Activated CD4-positive, CD25-positive, alpha-beta regulatory T cell treated with anti-CD3 and anti-CD28 coated beads, Interleukin-2, amount 50 U/mL, for 72 hours (primary cell): ENCODE results near the gene ARHGAP22.

Experiments
- DNase-seq: peaks from one replicate; pipeline ENCODE4 v3.0.0; 2021

The ARHGAP22 gene

DNA sequence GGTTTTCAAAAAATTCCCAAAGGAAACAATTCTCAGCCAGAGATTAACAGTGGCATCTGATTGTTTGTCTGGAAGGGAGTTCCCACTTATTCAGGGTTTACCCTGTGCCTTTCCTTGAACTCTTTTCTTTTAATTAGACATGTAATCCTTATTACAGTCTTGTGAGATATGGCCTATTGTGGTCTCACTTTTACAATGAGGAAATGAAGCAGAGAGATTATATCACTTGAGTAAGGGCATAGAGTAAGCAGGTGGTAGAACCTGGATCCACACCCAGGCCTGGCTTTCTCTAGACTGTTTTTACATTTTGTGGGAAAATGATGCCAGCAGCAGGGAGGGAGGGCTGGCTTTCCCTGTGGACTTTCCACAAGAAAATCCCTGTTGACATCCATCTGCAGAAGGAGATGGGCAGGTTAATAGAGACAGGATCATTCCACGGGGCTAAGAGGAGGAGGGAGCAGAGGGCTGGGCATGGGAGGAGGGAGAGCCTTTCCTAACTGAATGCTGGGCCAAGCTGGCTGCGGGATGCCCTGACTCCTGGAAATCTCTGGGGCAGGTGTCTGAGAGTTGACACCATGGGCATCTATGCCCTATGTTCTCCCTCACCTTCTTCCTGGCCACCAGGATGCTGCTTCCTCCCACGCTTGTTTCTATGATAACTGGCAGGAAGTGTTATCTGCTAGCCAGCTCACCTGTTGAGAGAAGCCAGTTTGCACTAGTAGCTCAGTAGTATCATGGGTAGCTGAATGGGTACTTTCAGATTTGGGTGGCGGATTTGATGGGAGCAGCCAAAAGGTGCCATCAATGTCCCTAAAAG is 28.7 kb upstream of the ARHGAP22 start:
- DNase-seq = no peak

DNA sequence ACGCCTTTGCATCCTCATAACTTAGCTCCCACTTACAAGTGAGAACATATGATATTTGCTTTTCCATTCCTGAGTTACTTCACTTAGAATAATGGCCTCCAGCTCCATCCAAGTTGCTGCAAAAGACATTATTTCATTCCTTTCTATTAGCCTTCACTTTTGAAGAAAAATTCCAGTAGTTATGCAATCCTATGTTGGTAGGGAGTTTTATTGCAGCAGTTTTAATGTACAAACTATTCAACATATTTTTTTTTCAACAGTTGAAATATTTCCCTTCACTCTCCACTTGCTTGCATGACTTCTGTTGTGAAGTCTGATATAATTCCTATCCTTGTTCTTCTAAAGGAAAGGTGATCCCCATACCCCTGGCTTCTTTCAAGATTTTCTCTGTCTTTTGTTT is 27.3 kb upstream of the ARHGAP22 start:
- no peak for DNase-seq

DNA sequence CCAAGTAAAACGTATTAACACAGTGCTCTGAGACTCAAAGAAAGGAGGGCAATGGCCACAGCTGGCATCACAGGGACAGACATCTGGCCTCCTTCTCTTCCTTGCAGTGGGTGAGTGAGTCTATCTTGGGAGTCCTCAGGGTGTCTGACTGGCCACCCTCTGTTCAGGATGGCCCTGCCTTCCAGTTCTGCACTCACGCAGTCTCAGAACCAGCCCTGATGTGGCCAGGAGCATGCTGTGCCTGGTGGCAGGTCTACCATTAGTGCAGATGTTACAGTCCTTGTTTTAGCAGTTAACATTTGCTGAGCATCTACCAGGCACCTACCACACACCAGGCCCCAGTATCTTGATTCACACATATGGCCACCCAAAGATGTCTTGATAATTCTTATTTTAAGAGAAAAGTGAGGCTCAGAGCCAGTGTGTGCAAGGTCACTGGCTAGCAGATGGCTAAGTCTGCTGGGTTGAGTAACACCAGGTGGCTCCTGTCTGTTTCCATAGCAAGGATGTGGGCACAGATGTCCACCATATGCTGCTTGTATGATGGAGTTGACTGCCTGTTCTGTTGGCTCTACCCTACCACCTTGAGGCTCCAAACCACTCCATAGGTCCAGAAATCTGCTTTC is 23.2 kb upstream of the ARHGAP22 start:
- DNase-seq = no peak

DNA sequence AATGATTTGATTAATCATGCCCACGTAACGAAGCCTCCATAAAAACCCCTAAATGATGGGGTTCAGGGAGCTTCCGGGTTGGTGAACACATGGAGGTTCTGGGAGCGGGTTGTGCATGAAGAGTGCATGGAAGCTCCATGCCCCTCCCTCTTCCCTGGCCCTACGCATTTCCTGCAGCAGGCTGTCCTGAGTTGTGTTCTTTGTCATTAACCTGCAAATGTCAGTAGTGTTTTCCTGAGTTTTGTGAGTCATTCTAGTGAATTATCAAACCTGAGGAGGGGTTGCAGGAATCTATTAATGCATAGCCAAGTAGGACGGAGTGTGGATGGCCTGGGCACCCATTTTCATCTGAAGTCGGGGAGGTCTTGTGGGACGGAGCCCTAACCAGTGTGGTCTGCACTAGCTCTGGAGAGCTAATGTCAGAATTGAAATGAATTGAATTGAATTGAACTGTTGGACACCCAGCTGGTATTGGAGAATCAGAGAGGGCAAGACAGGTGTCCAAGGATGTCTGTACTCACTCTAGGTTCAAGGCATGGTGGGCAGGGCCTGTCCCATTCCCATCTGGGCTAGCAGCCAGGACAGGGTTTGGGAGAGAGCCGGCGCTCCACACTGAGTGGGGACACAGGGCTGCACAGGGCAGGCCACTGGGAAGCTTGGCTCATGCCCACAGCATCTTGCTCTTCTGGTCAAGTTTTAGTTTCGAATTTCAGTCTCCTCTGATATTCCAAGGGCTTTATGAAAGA is 22.3 kb upstream of the ARHGAP22 start:
- no peak for DNase-seq

DNA sequence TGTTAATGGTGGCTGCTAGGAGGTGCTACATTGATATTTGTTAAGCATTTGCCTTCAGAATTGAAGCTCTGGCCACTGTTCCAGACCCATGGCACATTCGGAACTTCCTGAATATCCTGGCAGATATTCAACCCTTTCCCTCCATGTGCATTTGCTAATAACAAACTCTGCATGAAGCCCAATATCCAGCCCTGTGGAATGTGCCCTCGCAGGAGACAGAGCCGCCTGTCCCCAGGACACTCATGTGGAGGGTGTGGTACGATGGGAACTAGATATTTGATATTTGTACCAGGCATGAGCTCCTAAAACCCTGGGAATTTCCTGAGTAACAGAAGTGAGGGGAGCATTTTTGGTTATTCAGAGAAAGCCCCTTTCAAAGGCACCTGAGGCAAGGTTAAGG is 21.6 kb upstream of the ARHGAP22 start:
- no peak for DNase-seq

DNA sequence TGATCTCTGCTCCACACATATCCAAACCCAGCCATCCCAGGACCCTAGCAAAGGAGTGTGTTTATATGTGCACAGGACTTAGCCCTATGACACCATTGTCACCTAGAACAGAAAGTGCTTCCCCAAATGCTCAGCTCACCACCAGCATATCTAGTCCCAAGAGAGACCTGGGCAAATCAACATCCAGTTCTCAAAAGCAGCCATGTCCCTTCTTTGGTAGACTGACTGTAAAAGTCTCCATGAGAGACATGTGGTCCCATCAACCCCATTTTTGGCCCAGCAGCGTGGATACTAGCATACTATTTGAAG is 20.9 kb upstream of the ARHGAP22 start:
- DNase-seq = no peak

DNA sequence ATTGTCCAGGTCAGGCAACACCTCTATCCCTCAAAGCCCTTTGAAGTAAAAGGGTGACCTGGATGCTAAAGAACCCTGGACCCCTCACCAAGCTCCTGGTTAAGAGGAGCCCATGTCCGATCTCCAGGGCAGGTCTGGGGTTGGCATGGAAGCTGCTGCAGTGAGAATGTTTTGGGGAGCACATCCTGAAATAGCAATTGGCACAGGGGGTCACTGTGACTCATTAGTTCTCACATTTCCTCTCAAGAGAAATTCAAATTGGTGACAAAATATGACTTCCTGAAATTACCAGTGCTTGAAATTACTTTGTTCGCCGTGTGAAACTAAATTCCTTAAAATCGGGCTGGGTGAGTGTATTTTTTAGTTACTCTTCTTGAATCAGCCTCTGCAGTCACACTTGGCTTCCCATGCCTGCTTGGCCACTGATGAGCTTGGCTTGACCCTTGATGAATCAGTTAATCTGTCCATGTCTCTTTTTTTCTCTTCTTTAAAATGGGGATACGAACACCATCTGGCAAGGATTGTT is 18.8 kb upstream of the ARHGAP22 start:
- no peak for DNase-seq

DNA sequence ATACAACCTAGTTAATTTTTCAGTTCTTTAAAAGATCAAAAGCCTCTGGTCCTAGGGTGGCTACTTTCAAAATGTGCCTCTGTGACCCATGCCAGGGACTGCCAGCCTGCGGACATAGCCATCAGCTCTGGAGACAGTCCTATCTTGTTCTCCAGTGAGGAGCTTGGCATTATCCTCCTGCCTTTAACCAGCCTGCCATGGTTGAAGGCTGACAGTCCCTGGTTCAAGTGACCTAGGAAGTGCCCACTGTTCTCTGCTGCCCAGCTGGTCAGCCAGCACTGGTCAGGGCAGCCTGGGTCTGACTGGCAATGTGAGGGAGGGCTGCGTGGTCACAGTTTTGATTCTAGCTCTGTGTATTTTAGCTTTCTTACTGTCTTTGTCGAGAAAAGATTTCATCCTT is 18.1 kb upstream of the ARHGAP22 start:
- no peak for DNase-seq

DNA sequence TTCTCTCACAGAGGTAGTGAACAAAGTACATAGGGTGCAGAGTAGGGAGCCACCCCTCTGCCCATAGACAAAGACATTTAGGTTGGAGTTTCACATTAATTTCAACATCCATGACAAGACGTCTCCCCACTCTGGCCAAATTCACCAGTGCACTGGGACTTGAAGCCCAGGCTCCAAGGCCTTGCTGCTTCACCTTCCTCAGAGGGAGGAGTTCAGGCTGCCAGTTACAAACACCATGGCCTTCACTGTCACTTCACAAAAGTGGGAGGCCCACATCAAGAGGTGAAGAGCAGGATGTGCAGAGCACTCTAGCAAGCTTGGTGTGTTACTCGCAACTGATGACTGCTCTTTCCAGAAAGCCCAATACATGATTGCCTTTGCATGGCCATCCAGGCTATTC is 15.8 kb upstream of the ARHGAP22 start:
- DNase-seq = no peak

DNA sequence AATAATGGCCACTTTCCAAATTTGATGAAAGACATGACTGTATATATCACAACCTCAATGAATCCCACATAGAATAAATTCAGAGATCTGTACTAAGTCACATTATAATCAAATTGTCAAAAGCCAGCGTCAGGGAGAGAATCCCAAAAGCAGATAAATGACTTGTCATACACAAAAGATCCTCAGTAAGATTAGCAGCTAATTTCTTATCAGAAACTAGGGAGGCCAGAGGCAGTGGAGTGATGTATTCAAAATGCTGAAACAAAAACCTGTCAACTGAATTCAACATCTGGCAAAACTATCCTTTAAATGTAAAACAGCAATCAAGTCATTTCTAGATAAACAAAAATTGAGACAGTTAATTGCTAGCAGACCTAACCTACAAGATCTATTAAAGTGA is 11.6 kb upstream of the ARHGAP22 start:
- no peak for DNase-seq

DNA sequence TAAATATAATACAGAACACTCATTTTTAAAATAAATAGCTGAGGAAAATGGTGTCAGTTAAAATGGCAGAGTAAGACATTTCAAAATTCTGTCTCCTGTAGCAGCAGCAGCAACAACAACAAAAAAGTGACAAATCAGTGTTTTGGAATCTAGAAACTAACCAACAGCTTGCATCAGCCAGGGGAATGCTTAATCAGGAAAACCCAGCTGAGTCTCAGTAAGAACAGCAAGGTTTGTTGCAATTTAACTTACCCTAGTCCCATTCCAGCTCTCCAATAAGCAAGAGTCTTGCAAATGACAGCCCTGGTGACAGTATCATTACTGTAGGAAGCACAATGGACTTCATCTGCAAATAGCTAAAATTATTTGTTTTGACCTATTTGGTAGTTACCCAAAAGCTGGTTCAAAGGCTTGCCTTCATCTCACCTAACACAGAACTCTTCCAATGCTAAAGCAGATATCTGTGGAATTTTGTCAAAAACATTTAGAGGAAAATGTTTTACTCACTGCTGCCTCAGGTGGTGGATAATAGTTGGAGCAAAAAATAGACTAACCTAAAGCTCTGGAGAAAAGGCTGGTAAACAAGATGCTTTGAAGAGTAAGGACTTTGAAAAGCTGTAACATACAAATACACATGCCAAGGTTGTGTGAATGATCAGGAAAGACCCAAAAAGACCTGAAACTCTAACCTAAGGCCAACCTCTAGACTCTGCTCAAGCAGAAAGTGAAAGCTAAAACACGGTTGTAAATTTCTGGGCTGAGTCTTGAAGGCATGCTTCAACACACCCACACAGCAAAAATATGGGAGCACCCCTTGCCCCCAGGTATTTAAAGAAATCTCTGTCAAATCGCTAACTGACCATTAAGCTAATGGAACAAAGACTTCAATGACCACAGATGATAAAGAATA is 9.9 kb upstream of the ARHGAP22 start:
- DNase-seq = no peak

DNA sequence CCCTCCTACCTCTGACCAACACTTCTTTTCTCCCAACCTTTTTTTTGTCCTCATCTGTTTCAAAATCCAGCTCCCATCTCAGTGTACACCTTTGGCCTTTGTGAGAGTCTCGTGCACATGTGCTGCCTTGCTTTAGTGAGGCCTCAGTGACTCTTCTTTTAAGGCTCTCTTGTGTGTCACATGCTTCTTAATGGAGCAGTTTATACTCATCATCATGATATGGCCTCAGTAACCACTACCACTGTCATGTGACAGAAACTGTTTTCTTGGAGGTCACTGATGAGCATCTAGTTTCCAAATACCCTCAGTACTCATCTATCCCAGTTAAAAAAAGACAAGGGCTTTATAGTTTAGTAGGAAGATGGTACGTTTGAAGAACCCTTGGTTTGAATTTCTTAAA is 8.1 kb upstream of the ARHGAP22 start:
- no peak for DNase-seq

DNA sequence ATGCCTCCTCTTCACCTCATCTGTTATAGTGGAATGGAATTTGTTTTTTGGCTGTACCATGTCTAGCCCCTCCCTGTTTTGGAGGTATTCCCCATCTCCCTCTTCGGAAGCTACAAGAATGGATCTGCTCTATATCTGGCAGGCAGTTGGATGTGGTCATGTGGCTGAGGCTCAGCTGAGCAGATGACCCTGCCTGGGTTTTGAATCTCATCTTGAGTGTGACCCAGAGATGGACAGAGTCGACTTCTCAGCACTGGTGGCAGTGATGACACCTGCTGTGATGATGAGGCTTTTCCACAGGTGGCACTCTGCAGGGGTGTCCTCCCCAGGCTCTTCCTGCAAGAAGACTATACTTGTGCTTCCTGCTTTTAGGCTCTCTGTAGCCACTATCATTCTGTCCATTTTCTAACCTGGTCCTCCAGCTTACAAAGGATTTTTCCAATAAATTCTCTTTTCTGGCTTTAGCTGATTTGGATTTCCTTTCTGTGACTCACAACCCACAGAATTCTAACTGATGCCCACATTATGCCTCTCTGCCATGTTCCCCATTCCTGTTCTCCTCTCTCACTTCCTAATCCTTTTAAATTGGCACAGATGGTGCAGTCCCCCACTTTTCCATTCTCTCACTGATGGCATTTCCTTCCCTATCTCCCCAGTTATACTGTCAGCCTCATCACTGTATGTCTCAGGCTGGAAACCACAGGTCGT is 7.5 kb upstream of the ARHGAP22 start:
- DNase-seq = no peak

DNA sequence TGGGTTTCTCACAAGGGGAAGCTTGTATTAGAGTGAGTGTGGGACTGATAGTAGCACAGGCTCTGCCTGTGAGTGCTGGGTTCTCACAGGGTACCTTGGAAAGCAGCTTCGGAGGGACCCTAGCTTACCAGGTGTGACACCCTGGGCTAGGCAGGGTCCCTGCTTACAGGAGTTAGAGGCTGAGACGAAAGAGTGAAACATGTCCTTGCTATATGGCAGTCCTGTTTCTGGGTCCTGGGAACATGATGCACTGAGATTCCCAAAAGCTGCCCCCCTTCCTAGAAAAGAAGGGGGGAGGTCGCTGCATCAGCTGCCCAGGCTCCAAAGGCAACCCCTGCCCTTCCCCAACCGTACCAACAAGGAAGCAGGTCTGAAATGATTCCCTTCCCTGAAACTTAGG is 6.3 kb upstream of the ARHGAP22 start:
- DNase-seq = no peak

DNA sequence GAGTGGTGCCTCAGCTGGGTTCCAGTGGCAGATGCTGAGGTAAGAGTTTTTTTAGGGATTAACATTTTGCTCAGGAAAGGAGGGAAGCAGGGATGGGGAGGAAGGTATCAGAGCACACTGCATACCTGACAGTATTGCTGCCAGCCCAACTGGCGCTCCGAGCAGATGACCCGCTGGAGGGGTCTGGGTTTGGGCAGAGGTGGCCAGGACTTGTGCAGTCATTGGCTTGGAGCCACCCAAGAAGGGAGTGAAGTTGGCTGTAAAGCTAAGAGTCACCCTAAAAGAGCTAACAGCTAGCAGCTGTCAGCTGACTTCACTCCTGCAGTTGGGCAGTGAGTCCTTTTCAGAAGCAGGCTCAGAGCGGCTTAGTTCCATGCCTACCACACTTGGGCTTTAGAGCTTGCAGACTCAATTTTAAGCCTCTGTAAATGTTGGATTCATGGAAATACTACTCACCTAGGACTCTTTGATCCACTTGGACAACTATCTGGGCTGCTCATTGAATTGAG is 5.8 kb upstream of the ARHGAP22 start:
- no peak for DNase-seq

DNA sequence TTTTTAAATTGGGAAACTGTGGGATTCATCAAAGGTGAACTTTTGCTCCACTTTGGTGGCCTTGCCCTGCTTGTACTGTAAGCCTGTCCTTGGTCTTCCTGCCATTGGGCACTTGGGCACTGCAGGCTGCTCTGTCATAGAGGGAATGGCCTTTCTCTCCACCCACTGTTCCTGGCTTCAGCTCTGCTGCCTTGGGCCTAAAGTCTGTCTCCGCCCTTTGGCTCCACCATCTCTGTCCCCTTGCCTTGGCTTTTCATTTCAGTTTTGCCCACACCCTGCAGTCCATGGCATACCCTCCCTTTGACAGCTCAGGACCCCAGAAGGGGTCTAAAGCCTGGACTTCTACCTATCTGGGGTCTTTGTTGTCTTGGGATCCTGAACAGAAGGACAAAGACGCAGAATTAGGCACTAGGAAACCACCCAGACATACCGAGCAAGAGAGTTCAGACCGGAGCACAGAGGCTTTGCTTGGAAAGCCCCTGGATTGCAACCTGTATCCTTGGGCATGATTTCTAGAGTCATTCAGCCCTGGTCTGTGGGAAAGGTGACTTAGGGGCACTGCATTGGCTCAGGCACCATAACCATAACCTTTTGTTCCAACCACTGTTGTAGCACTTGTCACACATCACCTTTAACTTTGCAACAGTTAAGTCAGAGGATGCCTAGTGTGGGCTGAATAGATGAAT is 5.2 kb upstream of the ARHGAP22 start:
- no peak for DNase-seq

DNA sequence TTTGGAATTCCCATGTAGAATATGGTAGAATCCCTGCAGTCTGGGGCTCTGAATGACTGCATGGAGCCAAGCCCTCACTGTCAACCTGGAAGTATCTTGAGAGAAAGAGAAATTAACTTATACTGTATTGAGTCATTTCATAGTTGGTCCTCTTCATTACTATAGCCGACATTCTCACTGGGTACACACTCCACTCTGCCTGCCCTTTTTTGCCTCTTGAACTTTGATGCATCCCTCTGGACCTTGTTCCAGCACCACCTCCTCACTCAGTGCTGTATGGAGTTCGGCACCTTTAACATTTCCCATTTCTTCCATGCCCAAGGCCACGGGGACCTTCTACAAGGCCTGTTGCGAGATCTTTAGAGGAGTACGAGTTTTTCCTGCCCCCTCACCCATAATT is 4.6 kb upstream of the ARHGAP22 start:
- DNase-seq = no peak

DNA sequence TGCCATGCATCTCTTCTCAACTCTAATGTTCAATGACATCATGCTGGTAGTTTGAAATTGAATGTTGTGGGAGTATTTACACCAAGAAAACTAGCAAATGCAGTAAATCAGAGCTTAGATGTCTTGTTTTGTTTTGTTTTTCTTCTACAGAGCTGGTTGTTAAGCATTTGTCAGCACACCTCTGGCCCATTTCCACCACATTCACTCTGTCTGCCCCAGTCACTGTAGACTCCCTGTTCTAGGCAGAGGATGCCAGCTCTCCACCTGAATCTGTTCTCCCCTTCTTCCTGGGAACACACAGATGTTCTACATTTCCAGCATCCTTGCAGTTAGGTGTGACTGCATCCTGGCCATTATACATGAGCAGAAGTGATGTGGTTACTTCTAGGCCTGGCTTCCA is 4.1 kb upstream of the ARHGAP22 start:
- no peak for DNase-seq

DNA sequence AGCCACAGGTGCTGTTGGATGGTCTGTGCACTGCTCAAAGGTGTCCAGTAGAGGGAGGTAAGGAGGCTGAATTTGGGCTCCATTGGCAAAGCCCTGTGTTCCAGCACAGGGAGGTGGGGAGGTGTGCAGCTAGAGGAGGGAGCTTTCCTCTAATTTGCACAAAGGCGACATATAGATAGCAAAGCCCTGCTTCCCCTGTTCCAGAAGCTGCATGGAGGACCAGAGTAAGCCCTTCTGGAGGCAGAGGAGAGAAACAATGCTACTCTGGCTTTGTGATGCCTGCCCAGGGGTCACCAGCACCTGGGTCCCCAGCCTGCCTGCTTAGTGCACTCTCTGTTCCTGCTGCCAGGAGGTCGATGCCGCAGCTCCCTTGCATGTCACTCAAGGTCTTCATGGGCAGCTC is 3.4 kb upstream of the ARHGAP22 start:
- DNase-seq = no peak

DNA sequence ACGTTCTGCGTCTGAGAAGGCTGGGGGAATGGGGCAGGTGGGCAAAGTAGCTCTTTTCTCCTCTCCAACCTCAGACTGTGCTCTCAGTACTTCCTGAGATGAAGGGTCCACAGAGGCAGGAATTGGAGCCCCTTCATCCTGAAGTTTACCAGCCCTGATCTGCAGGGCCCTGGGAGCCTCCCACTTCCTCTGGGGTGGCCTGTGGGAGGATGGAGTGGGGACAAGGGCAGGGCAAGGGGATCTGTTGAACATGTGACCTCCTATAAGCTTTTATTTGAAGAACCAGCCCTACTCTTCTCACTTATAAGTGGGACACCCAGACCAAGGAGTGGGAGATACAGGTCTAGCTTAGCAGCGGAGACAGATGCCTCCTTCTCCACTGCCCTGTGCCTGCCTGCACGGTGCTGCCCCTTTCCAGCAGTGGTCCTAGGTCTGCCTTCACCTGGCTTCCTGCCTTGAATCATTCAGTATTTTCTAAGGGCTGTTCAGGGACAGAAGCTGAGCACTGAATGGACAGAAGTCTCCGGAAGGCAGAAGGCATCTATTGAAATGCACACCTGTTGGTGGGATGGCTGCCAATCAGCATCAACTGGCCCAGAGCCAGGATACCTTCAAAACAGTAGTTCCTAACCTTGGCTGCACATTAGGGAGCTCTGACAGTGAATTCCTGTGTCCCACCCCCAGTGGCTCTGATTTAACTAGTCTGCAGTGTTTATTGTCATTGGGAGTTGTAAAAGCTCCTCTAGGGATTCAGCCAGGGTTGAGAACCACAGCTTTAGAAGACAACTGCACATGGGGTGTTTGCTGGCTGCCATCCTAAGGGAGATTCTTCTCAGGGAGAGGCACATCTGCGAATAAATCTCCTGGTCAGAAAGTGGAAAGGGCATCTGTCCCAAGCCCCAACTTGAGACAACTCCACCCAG is 2.7 kb upstream of the ARHGAP22 start:
- no peak for DNase-seq
